Stimulated activated CD4-positive, alpha-beta T cell treated with anti-CD3 and anti-CD28 coated beads, TNF-alpha, amount 100 ng/mL, for 24 hours (primary cell): ENCODE measurements around the gene KLHL10.
"Not testable (repeated sequence)": the region's sequence is repeated elsewhere in the genome, so short reads cannot be mapped to it uniquely, and the experiment has no call there.

Experiments
- DNase-seq, 3 experiments: peaks; one replicate each; pipeline ENCODE4 v3.0.0-alpha.2; 2020; ENCODE audit warnings: low read depth in 3 of 3

KLHL10 gene

DNA sequence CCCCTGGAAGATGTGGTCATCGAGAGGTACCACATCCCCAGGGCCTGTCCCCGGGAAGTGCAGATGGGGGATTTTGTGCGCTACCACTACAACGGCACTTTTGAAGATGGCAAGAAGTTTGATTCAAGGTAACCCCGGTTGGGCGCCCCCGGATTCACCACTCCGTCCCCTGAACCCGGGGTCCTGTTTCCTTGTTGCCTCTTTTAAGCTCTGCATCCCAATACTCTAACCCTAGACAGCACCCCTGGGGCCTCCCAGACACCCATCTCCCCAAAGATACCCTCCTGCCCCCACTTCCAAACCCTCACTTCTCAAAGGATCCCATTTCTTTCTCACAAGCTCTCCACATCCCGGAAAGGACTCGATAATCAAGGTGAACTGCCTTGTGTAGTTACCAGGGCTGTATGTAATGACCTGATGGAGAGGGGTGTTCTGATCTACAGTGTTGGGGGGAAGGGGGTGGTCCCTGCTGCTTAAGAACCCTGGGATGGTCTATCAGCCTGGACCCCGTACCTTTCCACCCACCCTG, 24.4 kb upstream of the KLHL10 start:
- no peak for DNase-seq

DNA sequence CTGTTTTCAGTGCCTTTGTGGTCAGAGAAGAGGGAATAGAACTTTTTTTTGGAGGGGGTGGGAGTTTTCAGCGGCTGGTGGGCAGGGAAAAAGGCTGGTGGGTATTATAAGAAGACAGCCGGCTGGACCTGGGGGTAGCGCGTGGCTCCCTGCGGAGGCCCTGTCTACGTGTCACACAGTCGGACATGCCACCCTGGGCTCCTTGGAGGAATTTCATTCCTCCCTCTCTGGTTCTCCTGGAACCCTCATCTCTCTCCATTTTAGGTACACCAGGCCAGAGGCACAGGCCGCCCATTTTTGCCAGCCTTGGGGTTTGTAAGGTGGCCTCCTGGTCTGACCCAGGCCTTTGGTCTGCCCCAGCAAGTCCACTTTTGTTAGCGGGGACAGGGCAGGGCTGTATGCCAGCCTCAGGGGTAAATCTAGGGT, 23.9 kb upstream of the KLHL10 start:
- DNase-seq: no peak

DNA sequence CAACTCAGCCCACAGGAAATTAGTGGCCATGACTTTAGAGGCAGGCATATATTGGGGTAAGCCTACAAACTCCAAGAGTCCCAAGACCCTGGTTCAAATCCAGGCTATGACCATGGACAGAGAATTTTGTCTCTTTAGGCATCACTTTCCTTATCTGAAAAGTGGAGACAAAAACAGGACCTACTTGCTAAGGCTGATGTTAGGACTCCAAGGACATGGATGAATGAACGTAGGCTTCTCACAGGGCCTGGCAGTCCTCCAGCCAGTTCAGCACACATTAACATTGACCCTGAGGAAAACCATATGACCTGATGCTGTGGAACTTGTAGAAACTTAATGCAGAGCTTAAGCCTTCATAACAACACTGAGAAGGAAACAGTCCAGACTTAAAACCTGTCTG, 23.4 kb upstream of the KLHL10 start:
- no peak for DNase-seq

DNA sequence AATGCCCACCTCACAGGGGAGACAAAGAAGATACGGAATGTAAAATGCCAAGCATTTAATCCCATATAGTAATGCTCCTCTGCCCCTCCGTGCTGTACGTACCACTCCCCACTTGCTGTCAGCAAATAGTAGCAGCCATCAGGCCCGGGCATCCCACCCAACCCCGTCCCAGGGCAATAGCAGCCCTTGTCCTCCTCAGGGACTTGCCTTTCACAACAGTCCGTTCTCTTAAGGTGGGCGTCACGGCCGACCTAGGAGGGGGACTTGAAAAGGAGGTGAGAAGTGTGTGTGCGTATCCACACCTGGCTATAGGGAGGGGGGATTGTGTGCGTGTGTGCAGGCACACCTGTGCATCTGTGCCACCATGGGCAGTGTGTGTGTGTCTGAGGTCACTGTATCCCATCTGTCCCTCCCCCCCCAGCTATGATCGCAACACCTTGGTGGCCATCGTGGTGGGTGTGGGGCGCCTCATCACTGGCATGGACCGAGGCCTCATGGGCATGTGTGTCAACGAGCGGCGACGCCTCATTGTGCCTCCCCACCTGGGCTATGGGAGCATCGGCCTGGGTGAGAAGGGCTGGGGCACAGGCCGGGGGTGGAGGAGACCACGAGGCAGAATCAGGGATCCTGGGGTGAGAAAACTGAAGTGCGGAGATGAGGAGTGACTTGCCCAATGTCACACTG, 20.8 kb upstream of the KLHL10 start:
- DNase-seq: no peak

DNA sequence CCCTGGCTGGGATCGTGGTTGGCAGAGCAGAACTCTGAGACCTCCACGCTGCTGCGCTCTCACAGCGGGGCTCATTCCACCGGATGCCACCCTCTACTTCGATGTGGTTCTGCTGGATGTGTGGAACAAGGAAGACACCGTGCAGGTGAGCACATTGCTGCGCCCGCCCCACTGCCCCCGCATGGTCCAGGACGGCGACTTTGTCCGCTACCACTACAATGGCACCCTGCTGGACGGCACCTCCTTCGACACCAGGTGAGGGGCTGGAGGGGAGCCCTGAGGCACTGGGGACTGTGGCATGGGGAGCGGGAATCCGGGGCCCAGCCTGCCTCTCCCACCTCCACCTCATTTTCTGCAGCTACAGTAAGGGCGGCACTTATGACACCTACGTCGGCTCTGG, 19.6 kb upstream of the KLHL10 start:
- DNase-seq: no peak

DNA sequence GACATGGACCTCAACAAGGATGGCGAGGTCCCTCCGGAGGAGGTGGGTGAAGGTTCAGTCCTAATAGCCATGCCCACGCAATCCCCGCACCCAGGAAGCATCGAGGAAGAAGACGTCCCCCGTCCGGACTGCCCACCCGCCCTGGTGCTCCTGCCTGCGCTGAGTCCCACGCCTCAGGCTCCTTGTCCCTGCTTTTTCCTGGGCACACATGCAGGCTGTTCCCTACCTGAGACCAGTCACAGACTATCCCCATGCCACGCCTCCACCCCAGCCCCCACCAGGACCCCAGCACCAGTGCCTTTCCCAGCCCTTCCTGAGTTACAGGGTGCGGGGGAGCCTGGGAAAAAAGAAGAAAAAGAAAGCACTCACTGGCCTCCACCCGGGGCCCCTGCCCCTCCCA, 15.8 kb upstream of the KLHL10 start:
- no peak for DNase-seq

DNA sequence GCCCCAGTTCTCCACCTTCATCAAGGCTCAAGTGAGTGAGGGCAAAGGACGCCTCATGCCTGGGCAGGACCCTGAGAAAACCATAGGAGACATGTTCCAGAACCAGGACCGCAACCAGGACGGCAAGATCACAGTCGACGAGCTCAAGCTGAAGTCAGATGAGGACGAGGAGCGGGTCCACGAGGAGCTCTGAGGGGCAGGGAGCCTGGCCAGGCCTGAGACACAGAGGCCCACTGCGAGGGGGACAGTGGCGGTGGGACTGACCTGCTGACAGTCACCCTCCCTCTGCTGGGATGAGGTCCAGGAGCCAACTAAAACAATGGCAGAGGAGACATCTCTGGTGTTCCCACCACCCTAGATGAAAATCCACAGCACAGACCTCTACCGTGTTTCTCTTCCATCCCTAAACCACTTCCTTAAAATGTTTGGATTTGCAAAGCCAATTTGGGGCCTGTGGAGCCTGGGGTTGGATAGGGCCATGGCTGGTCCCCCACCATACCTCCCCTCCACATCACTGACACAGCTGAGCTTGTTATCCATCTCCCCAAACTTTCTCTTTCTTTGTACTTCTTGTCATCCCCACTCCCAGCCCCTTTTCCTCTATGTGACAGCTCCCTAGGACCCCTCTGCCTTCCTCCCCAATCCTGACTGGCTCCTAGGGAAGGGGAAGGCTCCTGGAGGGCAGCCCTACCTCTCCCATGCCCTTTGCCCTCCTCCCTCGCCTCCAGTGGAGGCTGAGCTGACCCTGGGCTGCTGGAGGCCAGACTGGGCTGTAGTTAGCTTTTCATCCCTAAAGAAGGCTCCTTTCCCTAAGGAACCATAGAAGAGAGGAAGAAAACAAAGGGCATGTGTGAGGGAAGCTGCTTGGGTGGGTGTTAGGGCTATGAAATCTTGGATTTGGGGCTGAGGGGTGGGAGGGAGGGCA, 15.1 kb upstream of the KLHL10 start:
- no peak for DNase-seq

DNA sequence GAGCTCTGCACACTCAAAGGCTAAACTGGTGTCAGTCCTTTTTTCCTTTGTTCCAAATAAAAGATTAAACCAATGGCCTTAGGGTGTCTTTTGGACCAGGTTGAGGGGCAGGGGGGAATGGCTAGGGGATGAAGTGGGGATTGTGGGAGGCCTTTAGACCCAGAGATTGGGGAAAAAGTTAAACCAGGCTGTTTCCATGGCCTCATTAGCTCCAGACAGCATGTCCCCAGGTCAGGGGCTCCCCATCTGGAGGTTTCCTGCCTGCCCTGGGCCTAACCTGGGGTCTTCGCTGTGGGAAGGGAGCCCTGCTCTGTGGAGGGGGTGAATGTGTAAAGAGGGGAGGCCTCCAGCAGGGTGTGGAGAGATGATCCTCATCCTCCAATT, 14.5 kb upstream of the KLHL10 start:
- DNase-seq: no peak

DNA sequence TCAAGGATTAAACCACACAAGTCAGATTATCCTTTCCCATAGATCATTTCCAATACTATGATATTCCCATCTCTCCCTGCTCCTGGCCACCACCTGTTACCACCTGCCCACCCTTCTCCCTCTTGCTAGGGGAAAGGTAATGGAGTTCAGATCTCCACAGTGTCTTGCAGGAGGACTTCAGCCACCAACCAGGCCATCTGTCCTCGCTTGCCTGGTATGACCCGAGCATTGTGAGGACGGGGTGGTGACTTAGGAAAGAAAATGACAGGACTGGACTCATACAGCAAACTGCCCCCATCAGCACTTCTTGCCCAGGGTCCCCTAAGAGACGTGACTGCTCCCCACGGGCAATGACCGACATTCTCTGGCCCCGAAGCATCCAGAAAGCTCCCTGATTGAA, 14.0 kb upstream of the KLHL10 start:
- DNase-seq: no peak

DNA sequence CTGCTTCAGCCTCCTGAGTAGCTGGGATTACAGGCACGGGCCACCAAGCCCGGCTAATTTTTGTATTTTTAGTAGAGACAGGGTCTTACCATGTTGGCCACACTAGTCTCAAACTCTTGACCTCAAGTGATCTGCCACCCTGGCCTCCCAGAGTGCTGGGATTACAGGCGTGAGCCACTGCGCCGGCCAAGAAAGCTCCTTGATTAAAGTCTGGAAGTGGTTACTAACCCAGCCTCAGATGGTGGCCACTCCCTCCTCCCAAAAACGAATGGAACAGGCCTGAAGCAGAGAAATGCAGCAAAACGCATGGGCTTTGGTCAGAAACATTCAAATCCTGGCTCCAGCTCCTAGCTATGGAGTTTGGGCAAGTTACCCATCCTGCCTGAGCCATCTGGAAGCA, 13.5 kb upstream of the KLHL10 start:
- DNase-seq: no peak

DNA sequence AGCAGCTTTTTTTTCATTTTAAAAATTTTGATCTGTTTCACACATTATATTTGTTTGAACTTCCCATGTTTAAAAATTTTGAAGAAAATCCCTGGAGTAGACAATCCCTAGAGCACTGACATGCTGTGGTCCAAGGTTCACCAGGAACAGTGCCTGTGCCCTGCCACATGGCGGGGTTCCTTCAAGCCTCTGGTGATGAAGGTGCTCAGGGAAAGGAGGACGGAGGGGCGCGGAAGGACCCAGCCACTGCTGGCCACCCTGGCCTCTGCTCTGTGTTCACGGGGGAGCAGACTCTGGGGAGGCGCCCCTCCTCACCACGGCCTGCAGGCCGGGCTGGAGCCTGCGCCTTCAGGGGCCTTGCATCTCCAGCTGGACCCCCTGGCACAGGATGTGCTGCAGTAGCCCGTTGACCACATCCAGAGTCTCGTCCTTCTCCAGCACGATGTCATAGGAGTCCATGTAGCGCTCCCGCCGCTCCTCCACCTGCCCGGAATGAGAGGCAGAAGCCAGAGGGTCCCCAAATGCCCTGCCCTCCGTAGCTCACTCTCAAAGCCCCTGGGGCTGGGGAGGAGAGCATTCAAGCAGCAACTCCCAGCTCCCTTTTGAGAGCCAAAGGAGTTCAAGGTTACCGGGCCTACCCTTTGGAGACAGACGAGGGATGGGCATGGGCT, 12.3 kb upstream of the KLHL10 start:
- no peak for DNase-seq

DNA sequence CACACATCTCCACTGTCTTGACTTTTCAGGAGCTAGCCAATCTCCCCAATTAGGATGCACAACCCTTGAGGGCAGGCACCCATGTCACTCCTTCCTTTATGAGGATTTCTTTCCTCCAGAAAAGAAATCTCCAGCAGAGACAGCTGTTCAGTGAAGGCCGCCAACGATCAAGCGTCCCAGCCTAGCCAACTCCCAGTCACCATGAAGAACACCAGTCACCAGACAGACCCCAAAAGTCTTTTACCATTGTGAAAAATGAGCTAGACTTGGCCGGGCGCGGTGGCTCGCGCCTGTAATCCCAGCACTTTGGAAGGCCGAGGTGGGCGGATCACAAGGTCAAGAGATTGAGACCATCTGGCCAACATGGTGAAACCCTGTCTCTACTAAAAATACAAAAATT, 7.7 kb upstream of the KLHL10 start:
- DNase-seq: not testable (repeated sequence)

DNA sequence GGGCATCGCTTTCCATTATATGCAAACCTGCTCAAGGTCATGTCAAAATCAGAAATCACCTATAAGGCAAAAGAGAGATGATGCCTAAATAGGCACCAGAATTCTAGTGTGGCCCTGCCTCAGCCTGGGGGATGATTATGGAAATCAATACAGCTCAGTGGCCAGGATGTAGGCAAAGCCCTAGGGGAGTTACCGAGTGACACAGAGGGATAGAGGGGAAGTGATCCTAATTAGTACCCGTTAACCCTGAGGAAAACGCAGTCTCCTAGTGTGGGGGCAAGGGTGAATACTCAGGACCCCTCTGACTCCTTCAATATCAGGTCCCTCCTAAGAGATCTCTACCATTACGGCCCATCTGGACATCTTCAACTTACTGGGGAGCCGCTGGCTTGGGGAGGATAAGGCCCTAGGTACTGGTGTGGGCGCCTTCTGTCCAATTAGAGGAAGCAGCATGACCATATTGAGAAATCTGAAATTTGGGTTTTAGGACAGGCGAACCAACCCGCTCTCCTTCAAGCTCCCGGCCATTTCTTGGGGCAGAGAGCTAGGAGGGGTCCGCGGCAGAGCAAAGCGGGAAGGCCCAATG, 2.3 kb upstream of the KLHL10 start:
- DNase-seq: no peak

DNA sequence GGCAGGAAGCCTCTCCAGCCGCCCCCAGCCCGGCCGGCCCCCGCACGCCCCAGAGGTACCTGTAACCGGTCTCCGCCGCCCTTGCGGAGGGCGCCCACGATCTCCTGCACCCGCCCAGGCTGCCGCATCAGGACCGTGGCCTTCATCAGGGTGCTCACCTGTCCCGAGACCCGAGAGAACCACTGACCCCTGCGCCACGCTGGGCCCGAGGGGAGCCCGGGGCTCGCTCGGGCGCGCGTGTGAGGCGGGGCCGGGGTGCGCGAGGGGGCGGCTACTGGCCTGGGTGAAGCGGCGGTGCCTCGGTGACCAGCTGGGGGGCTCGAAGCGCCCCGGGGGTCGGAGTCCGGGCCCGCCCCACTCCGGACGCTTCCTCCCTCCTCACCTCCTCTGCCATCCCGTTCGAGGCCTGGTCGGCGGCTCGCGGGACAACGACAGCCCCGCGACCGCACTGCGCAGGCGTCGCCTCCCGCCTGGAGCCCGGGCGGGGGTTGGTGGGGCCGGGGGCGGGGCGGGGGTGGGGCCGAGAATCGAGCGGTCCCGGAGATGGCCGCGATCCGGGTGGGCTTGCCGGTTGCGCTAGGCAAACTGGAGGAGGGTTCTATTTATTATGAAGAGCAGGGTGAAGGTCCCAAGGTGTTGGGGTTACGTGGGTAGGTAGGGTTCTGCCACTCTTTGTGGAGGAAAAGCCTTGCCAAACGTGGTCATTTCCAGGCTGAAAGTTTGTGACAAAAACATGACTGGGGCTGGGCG, 1.6 kb upstream of the KLHL10 start, which contains the start of gene NT5C3B:
Gene NT5C3B, minus strand, starts transcription at position 433 of the 750 bp plus-strand sequence. Its CDS starts 39 bp downstream, at position 394.
- DNase-seq: peak in 2 of 3 experiments; percentile 23 to 55

DNA sequence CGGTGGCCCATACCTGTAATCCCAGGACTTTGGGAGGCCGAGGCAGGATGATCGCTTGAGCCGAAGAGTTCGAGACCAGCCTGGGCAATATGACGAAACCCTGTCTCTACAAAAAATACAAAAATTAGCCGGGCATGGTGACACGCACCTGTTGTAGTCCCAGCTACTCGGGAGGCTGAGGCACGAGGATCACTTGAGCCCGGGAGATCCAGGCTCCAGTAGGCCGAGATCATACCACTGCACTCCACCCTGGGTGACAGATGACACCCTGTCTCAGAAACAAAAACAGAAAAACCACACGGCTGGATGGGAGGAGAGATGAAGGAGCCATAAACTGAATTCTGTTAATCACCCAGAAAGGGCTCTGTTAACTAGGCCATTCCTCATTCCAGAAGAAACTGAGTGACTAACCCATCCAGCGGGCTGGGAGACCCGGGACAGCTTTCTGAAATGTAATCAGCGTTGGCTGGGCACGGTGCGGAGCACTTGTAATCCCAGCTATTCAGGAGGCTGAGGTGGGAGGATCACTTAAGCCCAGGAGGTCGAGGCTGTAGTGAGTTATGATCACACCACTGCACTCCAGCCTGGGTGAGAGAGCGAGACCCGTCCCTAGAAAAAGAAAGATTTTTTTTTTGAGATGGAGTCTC, 952 bp upstream of the KLHL10 start:
- DNase-seq: no peak

DNA sequence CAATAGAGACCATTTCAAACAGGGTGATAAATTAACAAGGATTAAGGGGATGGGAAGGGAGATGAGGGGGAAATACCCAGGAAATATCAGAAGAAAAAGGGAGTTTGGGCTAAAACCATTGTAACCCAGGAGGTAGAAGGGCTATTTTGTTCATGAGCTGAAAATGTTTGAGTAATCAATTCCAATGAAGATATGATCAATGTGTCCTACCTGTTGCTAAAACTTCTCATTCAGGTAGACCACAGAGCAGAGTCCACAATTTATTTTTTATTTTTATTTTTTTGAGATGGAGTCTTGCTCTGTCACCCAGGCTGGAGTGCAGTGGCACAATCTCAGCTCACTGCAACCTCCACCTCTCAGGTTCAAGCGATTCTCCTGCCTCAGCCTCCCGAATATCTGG, 1.8 kb downstream of the KLHL10 start:
- DNase-seq: not testable (repeated sequence)

DNA sequence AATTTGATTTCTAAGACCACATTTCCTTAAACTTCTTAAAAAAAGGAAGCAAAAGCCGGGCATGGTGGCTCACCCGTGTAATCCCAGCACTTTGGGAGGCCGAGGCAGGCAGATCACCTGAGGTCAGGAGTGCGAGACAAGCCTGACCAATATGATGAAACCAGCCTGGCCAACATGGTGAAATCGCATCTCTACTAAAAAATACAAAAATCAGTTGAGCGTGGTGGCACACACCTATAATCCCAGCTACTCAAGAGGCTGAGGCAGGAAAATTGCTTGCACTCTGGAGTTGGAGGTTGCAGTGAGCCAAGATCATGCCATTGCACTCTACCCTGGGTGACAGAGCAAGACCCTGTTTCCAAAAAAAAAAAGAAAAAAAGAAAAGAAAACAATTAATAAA, 3.2 kb downstream of the KLHL10 start:
- not testable (repeated sequence) for DNase-seq

DNA sequence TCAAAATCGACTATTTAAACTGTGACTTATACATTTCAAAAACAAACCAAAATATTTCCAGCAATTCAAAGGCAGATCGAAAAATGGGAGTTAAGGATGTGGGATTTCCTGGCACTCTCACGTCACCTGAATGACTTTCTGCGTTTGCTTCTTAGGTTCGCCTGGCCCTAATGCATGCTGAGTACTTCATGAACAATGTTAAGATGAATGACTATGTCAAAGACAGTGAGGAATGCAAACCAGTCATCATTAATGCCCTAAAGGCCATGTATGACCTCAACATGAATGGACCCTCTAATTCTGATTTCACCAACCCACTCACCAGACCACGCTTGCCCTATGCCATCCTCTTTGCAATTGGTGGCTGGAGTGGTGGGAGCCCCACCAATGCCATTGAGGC, 7.3 kb downstream of the KLHL10 start:
- DNase-seq: no peak

DNA sequence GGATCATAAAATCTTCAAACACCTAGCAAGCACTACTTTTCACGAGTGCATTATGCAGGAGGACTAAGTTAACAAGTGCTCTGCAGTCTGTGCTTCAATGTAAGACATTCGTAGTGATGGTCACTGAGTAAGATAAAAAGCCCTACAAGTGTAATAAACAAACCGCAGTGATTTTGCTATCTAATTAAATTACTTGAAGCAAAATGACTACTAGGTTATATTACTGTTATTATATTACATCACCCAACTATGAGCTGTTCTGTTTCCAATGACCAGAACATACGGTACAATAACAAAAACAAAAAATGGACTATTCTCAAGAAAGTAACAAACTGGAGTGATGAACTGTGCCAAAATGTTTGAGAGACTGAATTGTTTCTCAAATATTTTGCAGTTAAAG, 11.2 kb downstream of the KLHL10 start:
- no peak for DNase-seq

DNA sequence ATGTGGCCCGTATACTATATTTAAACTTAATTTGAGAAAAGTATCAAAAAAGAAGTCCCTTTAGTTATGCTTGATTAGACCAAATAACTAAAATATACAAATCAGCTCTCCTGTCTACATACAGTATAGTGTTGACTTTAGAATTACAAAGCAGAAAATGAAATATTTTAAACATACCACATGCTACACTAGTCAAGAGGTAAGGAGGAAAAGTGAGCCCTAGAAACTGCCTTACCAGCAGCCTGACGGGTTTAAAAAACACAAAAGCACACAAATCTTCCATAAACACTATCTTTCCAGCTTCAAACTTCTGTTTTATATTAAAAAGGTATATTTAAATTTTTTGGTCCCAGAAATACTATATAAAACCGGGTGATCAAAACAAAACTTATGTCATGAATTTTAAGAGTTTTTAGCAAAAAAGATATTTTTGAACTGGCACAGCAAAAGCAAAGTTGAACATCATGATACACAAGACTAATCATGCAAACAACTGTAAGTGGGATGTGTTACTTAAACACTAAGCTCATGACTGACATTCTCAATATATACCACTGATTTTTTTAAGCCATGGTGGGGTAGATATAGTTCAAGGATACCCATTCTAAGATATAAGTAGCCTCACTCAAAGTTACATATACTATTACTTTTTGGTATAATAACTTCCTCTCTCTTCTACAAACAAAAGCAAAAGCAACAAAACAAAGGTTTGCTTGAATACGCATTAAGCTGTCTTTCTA, 11.8 kb downstream of the KLHL10 start:
- DNase-seq: no peak
